Spleen (tissue), 7 donors: ENCODE data around the gene EXOC6B.

Experiments used
- CTCF ChIP-seq, 11 experiments: fragments of 200-600 bp in 7 of 11; fragments of 450-650 bp in 4 of 11; sonication (generic) in 4 of 11; IDR thresholded peaks in 8 of 11; conservative IDR thresholded peaks in 3 of 11; 1 replicate in 7 of 11; 2 replicates in 4 of 11; pipeline versions ENCODE4 v1.4.0 to v1.8.0; 2016 to 2021; ENCODE audit warnings: antibody characterized with exemption in 11 of 11, inconsistent platforms in 4 of 11, mild to moderate bottlenecking in 1 of 11
- POLR2AphosphoS5 ChIP-seq, 3 donors: sonication (generic); formaldehyde crosslinking; IDR thresholded peaks; one replicate each; pipeline ENCODE4 v1.5.1; 2017; ENCODE audit warnings: antibody characterized with exemption in 3 of 3
- donor health status: DM: no; HTN: no; CAD: no; lungs with moderate emphysema.
- donor health status: DM: no; HTN: no; CAD: no.
- donor health status: DM: no; HTN: no; CAD: no.

DNA sequence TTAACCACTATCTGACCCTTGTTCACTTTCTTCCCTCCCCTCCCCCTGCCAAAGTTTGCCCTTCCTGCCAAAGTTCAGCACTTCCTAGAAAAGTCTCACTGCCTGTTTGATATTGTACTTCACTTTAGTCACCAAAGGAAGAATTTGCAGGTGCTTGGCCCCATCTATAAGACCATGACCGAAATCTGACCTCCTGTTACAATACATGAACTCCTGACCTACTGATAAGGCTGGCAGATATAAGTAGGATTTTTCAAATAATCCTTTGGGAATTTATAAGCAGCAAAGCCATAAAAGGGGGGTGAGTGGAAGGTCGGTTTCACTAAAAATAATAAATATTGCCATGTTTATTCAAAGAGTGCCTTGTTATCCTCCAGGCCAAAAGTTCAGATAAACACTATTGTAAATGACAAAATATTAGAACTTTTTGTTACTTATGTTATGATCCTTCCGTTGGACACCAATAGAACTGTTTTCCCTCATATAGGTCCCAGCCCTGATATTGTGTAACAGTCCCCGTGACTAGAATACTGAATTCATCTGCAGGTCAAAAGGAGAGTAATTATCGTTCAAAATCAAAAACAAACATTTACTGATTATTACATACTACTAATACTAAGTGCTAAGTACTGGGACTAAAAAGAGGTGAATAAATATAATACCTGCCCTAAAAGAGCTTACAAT, 277.6 kb downstream of the EXOC6B start:
- TF ChIP-seq POLR2AphosphoS5 (IDR thresholded peaks at IDR 0.05) (no peak), CTCF (IDR thresholded peaks at IDR 0.05 in 8 of 11, conservative IDR thresholded peaks at IDR 0.05 in 3 of 11) (no peak)
